SK-N-MC (cell line): ENCODE results near the gene JAK1.

ENCODE experiments used
- DNase-seq: peaks from one replicate; pipeline ENCODE4 v3.0.0-alpha.2; 2011; ENCODE audit warnings: low read depth, low spot score
- H3K27ac ChIP-seq: fragments of 200-600 bp; sonication (generic); 2 replicates; pipeline ENCODE4 v1.5.1; 2016; ENCODE audit warnings: mixed run types
- H3K36me3 ChIP-seq: fragments of 200-600 bp; sonication (generic); 2 replicates; pipeline ENCODE4 v1.6.1; 2017; ENCODE audit warnings: antibody characterized with exemption, low read length, mixed read lengths; ENCODE audit not compliant: insufficient read depth
- H3K4me3 ChIP-seq: fragments of 200-600 bp; sonication (generic); 2 replicates; pipeline ENCODE4 v1.5.1; 2016
- H3K9ac ChIP-seq: fragments of 200-600 bp; sonication (generic); 2 replicates; pipeline ENCODE4 v1.8.0; 2017; ENCODE audit warnings: mixed run types, mixed read lengths; ENCODE audit not compliant: insufficient read length
- H3K9me3 ChIP-seq: fragments of 200-600 bp; sonication (generic); 2 replicates; pipeline ENCODE4 v1.6.1; 2017; ENCODE audit warnings: low read depth, mild to moderate bottlenecking, antibody characterized with exemption, low read length, moderate library complexity, mixed read lengths
- EZH2 ChIP-seq: fragments of 200-600 bp; sonication (generic); IDR thresholded peaks from one replicate; pipeline ENCODE4 v1.6.1; 2017; ENCODE audit warnings: antibody characterized with exemption
- FOXP2 ChIP-seq: optimal IDR thresholded peaks from 2 replicates; pipeline ENCODE3; 2011; ENCODE audit warnings: mild to moderate bottlenecking, moderate library complexity; ENCODE audit not compliant: insufficient read depth; ENCODE audit errors: extremely low read length, control extremely low read depth
- POLR2AphosphoS5 ChIP-seq: IDR thresholded peaks from 2 replicates; pipeline ENCODE4 v1.6.1; 2012; ENCODE audit warnings: mild to moderate bottlenecking, low read depth, low read length, borderline replicate concordance

Gene JAK1

GRCh38 chr1:64901663-64902062 lies 64.7 kb downstream of the JAK1 start:
- Histone ChIP-seq H3K27ac (peak overlapping the region; percentile 91), H3K4me3 (no peak overlapping the region), H3K36me3 (no peaks in the 10 kb centered on the region), H3K9ac (no peak overlapping the region), H3K9me3 (no peaks in the 10 kb centered on the region)
- DNase-seq = no peak
- no peak for TF ChIP-seq POLR2AphosphoS5
- TF ChIP-seq EZH2 = no peak
- no peak for TF ChIP-seq FOXP2

DNA sequence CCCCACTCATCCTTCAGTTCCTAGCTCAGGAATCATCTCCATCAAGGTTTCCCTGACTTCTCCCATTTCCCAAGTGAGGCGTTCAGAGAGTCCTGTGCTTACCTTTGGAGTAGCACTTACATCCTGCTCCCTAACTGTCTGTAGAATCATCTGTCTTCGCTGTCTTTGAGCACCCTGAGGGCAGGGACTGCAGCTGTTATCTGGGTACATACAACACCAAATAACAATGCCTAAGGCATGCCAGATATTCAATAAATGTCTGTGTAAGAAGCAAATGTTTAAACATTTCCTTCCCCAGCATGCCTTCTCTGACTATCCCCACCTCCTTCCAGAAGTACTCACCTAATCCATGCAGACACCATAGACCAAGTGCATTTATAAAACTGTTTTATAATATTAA lies 65.4 kb downstream of the JAK1 start:
- no peak for TF ChIP-seq FOXP2
- TF ChIP-seq POLR2AphosphoS5 = no peak
- TF ChIP-seq EZH2 = no peak
- H3K9me3 ChIP-seq = no peaks in the 10 kb centered on the region
- peak overlapping the region; percentile 91 for H3K27ac ChIP-seq
- no peaks in the 10 kb centered on the region for H3K36me3 ChIP-seq
- peak overlapping the region; percentile 18; the same call in 1 of the 2 replicates for H3K4me3 ChIP-seq
- no peak overlapping the region for H3K9ac ChIP-seq
- DNase-seq = no peak

- TF ChIP-seq POLR2AphosphoS5 (no peak), FOXP2 (no peak), EZH2 (no peak)
- Histone ChIP-seq H3K9me3 (no peaks in the 10 kb centered on the region), H3K36me3 (no peaks in the 10 kb centered on the region), H3K9ac (peak overlapping the region; percentile 28), H3K27ac (peak overlapping the region; percentile 91), H3K4me3 (peak overlapping the region; percentile 55)
- DNase-seq = no peak
Measured at GRCh38 chr1:64898107-64898861, 68.1 kb downstream of the JAK1 start.

DNA sequence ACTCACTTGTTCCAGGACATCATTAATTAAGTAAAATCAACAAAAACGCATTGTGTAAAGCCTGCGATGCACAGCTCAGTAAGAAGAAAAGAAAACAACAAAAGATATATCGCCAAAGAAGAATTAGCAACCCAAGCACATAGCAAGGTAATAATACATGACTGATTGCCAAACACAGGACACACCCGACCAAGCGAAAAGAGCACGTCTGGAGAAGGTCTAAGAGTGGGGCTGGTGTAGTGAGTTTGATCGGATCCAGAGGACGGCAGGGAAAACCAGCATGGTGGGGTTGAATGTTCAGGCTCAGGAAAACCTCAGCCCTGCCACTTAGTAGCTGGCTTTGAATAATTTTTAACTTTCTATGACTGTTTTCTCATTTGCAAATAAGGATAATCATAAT lies 69.8 kb downstream of the JAK1 start:
- no peak for DNase-seq
- H3K27ac ChIP-seq = peak overlapping the region; percentile 58
- no peak overlapping the region for H3K4me3 ChIP-seq
- no peak overlapping the region for H3K9ac ChIP-seq
- no peaks in the 10 kb centered on the region for H3K36me3 ChIP-seq
- TF ChIP-seq EZH2 = no peak
- TF ChIP-seq POLR2AphosphoS5 = no peak
- TF ChIP-seq FOXP2 = no peak
- no peaks in the 10 kb centered on the region for H3K9me3 ChIP-seq

DNA sequence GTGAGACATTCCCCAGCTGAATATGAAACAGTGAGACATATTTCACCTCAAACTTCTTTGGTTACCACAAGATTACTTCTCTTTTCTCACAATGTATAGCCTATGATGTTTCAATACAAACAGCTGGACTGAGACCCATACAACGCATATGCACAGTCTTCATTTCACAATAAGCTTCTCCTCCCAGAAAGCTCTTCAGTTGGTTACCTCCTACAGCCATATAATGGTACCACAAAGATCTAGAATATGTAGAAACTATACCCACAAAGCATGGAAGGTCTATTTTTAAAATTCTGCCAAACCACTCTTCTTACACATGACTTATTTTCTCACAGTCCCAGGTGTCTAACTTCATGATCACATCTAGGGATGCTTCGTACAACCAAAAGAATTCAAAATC lies 70.8 kb downstream of the JAK1 start:
- DNase-seq = no peak
- Histone ChIP-seq H3K4me3 (no peak overlapping the region), H3K9me3 (no peaks in the 10 kb centered on the region), H3K36me3 (no peaks in the 10 kb centered on the region), H3K9ac (no peak overlapping the region), H3K27ac (peak overlapping the region; percentile 56)
- TF ChIP-seq EZH2 (no peak), FOXP2 (no peak)

- TF ChIP-seq FOXP2 (no peak), EZH2 (no peak), POLR2AphosphoS5 (no peak)
- no peak overlapping the region; the same call in 1 of the 2 replicates for H3K4me3 ChIP-seq
- no peak for DNase-seq
- no peaks in the 10 kb centered on the region for H3K9me3 ChIP-seq
- no peaks in the 10 kb centered on the region for H3K36me3 ChIP-seq
- H3K9ac ChIP-seq = peak overlapping the region; percentile 4
- peak overlapping the region; percentile 95 for H3K27ac ChIP-seq
Measured at GRCh38 chr1:64894438-64895196, 71.7 kb downstream of the JAK1 start.

- peak overlapping the region; percentile 95 for H3K27ac ChIP-seq
- TF ChIP-seq FOXP2 = no peak
- no peak for DNase-seq
Measured at GRCh38 chr1:64893921-64894320, 72.4 kb downstream of the JAK1 start.

GRCh38 chr1:64892576-64893573 lies 73.5 kb downstream of the JAK1 start:
- Histone ChIP-seq H3K36me3 (no peaks in the 10 kb centered on the region), H3K9ac (peak overlapping the region; percentile 58), H3K4me3 (peak overlapping the region; percentile 74), H3K9me3 (no peaks in the 10 kb centered on the region), H3K27ac (peak overlapping the region; percentile 95)
- TF ChIP-seq POLR2AphosphoS5 = no peak
- TF ChIP-seq FOXP2 = no peak
- no peak for TF ChIP-seq EZH2
- DNase-seq = no peak

More at GRCh38 chr1:64893921-64894320, 72.4 kb downstream of the JAK1 start:
- H3K36me3 ChIP-seq = no peaks in the 10 kb centered on the region
- no peaks in the 10 kb centered on the region for H3K9me3 ChIP-seq
- no peak overlapping the region for H3K4me3 ChIP-seq
- H3K9ac ChIP-seq = peak overlapping the region; percentile 14
